Activated CD4-positive, alpha-beta memory T cell treated with anti-CD3 and anti-CD28 coated beads for 36 hours (primary cell): ENCODE measurements around the gene WIPF2. TPM values are rescaled to one million over a fixed set of nuclear protein-coding genes. Genes with fewer than 3 reads are reported as not detected.

Source experiments
- CTCF ChIA-PET: fragments of 350-600 bp; sonication (Branson Sonifier 250); formaldehyde crosslinking; loops from one replicate; lab custom pipeline; 2021; ENCODE audit warnings: antibody characterized with exemption, inconsistent platforms; lab: Charles Lee
- POLR2A ChIA-PET: fragments of 350-600 bp; sonication (Branson Sonifier 250); formaldehyde crosslinking; loops from one replicate; lab custom pipeline; 2021; ENCODE audit warnings: antibody characterized with exemption; lab: Charles Lee
- DNase-seq: peaks from one replicate; pipeline ENCODE4 v3.0.0-alpha.2; 2020
- H3K27ac Mint-ChIP-seq: one replicate; pipeline ENCODE4 v1.8.0; 2021; ENCODE audit warnings: mixed read lengths
- H3K27me3 Mint-ChIP-seq: one replicate; pipeline ENCODE4 v1.8.0; 2021; ENCODE audit warnings: mixed read lengths
- H3K36me3 Mint-ChIP-seq: one replicate; pipeline ENCODE4 v1.8.0; 2021; ENCODE audit warnings: mixed read lengths
- H3K4me1 Mint-ChIP-seq: one replicate; pipeline ENCODE4 v1.8.0; 2021; ENCODE audit warnings: low read depth, mixed read lengths
- H3K4me3 Mint-ChIP-seq: one replicate; pipeline ENCODE4 v1.8.0; 2021; ENCODE audit warnings: mild to moderate bottlenecking, mixed read lengths
- H3K9me3 Mint-ChIP-seq: one replicate; pipeline ENCODE4 v1.8.0; 2021; ENCODE audit warnings: mixed read lengths
- intact Hi-C: fragments of 100-400 bp; cut with micrococcal nuclease; formaldehyde crosslinking; loops from one replicate; pipeline ENCODE4 v1.15.1; 2023
- microRNA-seq: library from miRNA; unstranded; fragments of <30 nt; microRNA quantifications from one replicate; pipeline ENCODE4 v1.2.0, GENCODE V29; 2022; ENCODE audit warnings: borderline number of aligned reads, borderline microRNAs expressed, borderline replicate concordance
- total RNA-seq, 2 experiments: library from RNA; stranded (reverse); gene quantifications; one replicate each; pipeline ENCODE4 v1.2.3, GENCODE V29; 2021

Gene WIPF2
- total RNA-seq, 2 experiments from 2014 or later: 19.0 to 20.6 TPM

DNA sequence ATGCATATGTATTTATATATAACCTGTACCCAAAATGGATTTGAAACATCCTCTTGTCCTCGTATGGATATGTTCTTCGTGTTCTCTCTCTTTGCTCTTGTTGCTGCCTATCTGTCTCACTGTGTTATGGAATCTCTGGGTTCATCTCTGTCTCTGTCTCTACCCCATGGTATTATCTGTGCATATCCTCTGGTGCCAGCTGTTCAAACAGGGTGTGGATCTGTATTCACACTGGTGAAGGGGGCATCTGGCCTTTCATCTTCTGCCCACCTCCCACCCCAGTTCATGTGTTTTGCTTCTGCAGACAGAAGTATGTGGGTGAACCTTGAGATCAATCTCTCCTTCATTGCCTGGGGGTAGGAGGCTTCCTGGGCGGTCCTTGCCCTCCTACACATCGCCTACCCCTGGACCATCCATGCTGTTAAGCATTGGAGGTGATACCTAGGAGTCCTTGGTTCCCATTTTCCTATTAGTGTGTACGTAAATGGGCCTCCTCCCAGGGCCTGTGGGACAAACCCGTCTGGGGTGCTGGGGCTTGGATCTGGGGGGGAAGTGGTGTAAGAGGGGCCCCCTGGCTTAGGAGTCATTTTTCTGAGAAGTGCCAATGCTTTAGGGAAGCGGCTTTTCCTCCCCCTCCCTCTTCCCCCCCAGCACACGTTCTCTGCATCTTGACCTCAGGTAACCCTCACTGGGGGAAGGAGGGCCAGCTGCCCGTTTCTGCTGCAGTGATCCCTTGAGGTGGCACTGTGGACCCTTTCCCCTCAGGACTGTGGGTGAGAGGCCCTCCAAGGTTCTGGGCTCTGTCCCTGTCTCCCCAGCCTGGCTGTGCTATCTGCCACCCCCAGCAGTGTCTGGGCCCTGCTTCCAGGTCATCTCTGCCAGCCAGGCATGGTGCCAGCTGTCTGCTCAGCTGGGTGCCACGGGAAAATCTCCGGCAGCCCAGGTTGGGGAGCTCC, 111.0 kb downstream of the WIPF2 start:
- peak overlapping the region; percentile 6 for H3K4me3 Mint-ChIP-seq
- peak; percentile 68 for DNase-seq
- ChIA-PET CTCF (interaction anchor here (1.1 to 2.2 kb wide), 3 partner anchors 13 to 27 kb away, joined by 4 to 9 read pairs (median 4); no protein-coding TSS in a partner anchor), POLR2A (interaction anchor here (1.1 to 1.3 kb wide), 3 partner anchors 8 to 12 kb away, joined by 3 to 8 read pairs (median 3); no protein-coding TSS in a partner anchor)
- H3K9me3 Mint-ChIP-seq: no peaks in the 10 kb centered on the region
- H3K27me3 Mint-ChIP-seq: no peaks in the 10 kb centered on the region
- intact Hi-C loops: no loop called here
- H3K4me1 Mint-ChIP-seq: peaks cover 89% of the 10 kb centered on the region
- peak overlapping the region; percentile 75 for H3K27ac Mint-ChIP-seq
- peaks cover 12% of the 10 kb centered on the region for H3K36me3 Mint-ChIP-seq

DNA sequence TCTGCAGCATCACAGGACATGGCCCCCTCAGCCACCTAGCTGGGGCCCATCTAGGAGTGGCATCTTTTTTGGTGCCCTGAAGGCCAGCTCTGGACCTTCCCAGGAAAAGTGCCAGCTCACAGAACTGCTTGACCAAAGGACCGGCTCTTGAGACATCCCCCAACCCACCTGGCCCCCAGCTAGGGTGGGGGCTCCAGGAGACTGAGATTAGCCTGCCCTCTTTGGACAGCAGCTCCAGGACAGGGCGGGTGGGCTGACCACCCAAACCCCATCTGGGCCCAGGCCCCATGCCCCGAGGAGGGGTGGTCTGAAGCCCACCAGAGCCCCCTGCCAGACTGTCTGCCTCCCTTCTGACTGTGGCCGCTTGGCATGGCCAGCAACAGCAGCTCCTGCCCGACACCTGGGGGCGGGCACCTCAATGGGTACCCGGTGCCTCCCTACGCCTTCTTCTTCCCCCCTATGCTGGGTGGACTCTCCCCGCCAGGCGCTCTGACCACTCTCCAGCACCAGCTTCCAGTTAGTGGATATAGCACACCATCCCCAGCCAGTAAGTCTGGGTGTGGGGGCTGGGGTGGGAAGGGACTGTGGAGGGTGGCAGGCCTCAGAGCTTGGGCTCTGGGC, 111.9 kb downstream of the WIPF2 start:
- Mint-ChIP-seq H3K27me3 (no peaks in the 10 kb centered on the region), H3K4me1 (peaks cover 83% of the 10 kb centered on the region), H3K4me3 (peak overlapping the region; percentile 26), H3K27ac (peak overlapping the region; percentile 75), H3K36me3 (peaks cover 12% of the 10 kb centered on the region), H3K9me3 (no peaks in the 10 kb centered on the region)
- ChIA-PET CTCF (interaction anchor here (1.1 to 2.2 kb wide), 4 partner anchors 13 to 37 kb away, joined by 3 to 9 read pairs (median 4); no protein-coding TSS in a partner anchor), POLR2A (interaction anchor here (1.1 to 1.3 kb wide), 3 partner anchors 9 to 13 kb away, joined by 3 to 8 read pairs (median 3); no protein-coding TSS in a partner anchor)
- intact Hi-C loops: no loop called here
- no peak for DNase-seq

DNA sequence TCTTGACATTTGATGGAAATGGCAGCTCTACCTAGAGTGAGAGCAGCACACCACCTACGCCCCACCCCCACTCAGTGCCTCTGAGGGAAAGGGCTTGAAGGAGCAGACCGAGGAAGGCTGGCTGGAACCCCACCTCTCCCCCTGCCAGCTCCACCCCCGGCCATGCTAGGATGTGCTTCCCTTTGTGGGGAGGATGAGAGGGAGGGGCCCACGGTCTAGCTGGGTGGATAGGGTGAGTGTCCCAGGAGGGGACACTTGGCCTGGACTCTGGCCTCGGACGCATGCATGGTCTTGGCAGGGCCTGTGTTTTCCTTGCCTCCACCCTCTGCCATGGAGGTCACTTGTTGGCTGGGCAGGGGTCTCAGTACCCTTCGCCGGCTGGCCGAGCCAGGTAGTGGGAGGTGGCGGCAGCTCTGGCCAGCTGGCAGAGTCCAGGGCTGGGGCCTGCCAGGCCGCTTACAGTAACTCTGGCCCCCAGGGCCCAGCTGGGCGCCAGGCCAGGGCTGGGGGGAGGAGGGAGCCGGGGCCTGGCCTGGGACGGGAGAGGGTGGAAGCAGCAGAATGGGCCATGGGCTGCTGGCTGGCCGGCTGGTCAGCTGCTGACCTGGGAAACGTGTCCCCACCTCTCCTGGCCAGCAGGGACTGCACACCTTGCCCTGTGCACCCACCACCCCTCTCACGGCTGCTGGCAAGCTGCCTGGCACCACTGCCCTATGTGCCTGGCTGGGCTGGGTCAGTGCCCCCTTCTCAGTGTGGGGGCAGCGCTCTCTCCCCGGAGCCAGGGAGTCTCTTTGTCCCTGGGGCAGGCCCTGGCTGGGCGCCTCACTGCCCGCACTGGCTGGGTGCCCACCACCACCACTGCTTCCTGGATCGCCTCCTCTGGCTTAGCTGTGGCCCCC, 112.9 kb downstream of the WIPF2 start:
- Mint-ChIP-seq H3K27me3 (no peaks in the 10 kb centered on the region), H3K4me1 (peaks cover 75% of the 10 kb centered on the region), H3K36me3 (peaks cover 12% of the 10 kb centered on the region), H3K4me3 (no peak overlapping the region), H3K27ac (peak overlapping the region; percentile 75), H3K9me3 (no peaks in the 10 kb centered on the region)
- intact Hi-C loops: no loop called here
- ChIA-PET POLR2A (interaction anchor here (1.1 kb wide), 1 partner anchor 15 kb away, joined by 4 read pairs; no protein-coding TSS in a partner anchor), CTCF (interaction anchor here (1.1 to 2.2 kb wide), 3 partner anchors 16 to 38 kb away, joined by 3 to 9 read pairs (median 4); no protein-coding TSS in a partner anchor)
- no peak for DNase-seq

Small RNA genes lying within 50 kb of the gene (microRNA-seq; reads per million reads assigned to microRNA genes)
- gene MIR6867: not detected

Other genes with a start within 250 kb of the WIPF2 start
- 100 to 1,000 TPM; 120 to 124 TPM for gene PSMD3, start 238.5 kb upstream of the WIPF2 start, total RNA-seq
- not detected for gene CSF3, start 203.9 kb upstream of the WIPF2 start, total RNA-seq
- gene MED24, start 164.9 kb upstream of the WIPF2 start, total RNA-seq: 10 to 100 TPM; 89.2 to 99.9 TPM
- gene THRA, start 156.3 kb upstream of the WIPF2 start, total RNA-seq: 10 to 100 TPM; 12.5 to 13.4 TPM
- gene NR1D1, start 118.7 kb upstream of the WIPF2 start, total RNA-seq: 1 to 10 TPM; 6.7 to 7.3 TPM
- 10 to 100 TPM; 77.9 to 80.6 TPM for gene MSL1, start 97.3 kb upstream of the WIPF2 start, total RNA-seq
- 100 to 1,000 TPM in 1 of 2 experiments, 10 to 100 TPM in 1; 96.1 to 102 TPM for gene CASC3, start 78.8 kb upstream of the WIPF2 start, total RNA-seq
- gene RAPGEFL1, start 41.8 kb upstream of the WIPF2 start, total RNA-seq: 1 to 10 TPM; 4.9 to 6.1 TPM
- 10 to 100 TPM; 95.6 to 95.7 TPM for gene CDC6, start 68.6 kb downstream of the WIPF2 start, total RNA-seq
- 10 to 100 TPM; 31.2 TPM for gene RARA, start 89.9 kb downstream of the WIPF2 start, total RNA-seq
- under 1 TPM in 1 of 2 experiments, not detected in 1; 0.27 TPM for gene GJD3, start 145.4 kb downstream of the WIPF2 start, total RNA-seq
- gene TOP2A, start 198.6 kb downstream of the WIPF2 start, total RNA-seq: 100 to 1,000 TPM; 301 to 311 TPM
- 10 to 100 TPM; 14.6 to 15.5 TPM for gene IGFBP4, start 224.1 kb downstream of the WIPF2 start, total RNA-seq